NOMO-1 treated with DMSO at 0.1 percent for 48 hours (cell line): ENCODE data around the gene ONECUT3.
"Not testable (repeated sequence)": the region's sequence is repeated elsewhere in the genome, so short reads cannot be mapped to it uniquely, and the experiment has no call there.

Source experiments
- DNase-seq: peaks from one replicate; lab custom pipeline; 2025; ENCODE audit not compliant: unreplicated experiment; lab: John Stamatoyannopoulos, UW

The ONECUT3 gene

GRCh38 chr19:1755467-1756171, 2.3 kb downstream of the ONECUT3 start:
- no peak for DNase-seq

GRCh38 chr19:1756264-1756663, 3.0 kb downstream of the ONECUT3 start:
- no peak for DNase-seq

- no peak for DNase-seq
Measured at GRCh38 chr19:1756705-1757465, 3.6 kb downstream of the ONECUT3 start.

- no peak for DNase-seq
Measured at GRCh38 chr19:1757468-1758230, 4.3 kb downstream of the ONECUT3 start.

- DNase-seq: no peak
Measured at GRCh38 chr19:1758231-1758577, 4.9 kb downstream of the ONECUT3 start.

GRCh38 chr19:1758959-1759903, 5.9 kb downstream of the ONECUT3 start:
- DNase-seq: no peak

- no peak for DNase-seq
Measured at GRCh38 chr19:1760020-1760419, 6.7 kb downstream of the ONECUT3 start.

- DNase-seq: not testable (repeated sequence)
Measured at GRCh38 chr19:1760786-1761527, 7.7 kb downstream of the ONECUT3 start.

- no peak for DNase-seq
Measured at GRCh38 chr19:1761528-1762242, 8.4 kb downstream of the ONECUT3 start.

GRCh38 chr19:1762243-1763117, 9.2 kb downstream of the ONECUT3 start:
- no peak for DNase-seq

GRCh38 chr19:1763648-1764639, 10.6 kb downstream of the ONECUT3 start:
- no peak for DNase-seq

GRCh38 chr19:1764729-1765128, 11.4 kb downstream of the ONECUT3 start:
- DNase-seq: no peak

GRCh38 chr19:1765232-1765903, 12.1 kb downstream of the ONECUT3 start:
- DNase-seq: no peak

- DNase-seq: no peak
Measured at GRCh38 chr19:1765904-1766799, 12.8 kb downstream of the ONECUT3 start.

- no peak for DNase-seq
Measured at GRCh38 chr19:1766800-1767352, 13.6 kb downstream of the ONECUT3 start.
